HEK293T (cell line): Measurements from ENCODE around the gene HM13.
"Not testable (repeated sequence)": the region's sequence is repeated elsewhere in the genome, so short reads cannot be mapped to it uniquely, and the experiment has no call there.

Experiments used
- CTCF ChIA-PET: fragments of 350-600 bp; formaldehyde crosslinking; extraction: SDS; loops from one replicate; lab custom pipeline; 2021; ENCODE audit warnings: antibody characterized with exemption, inconsistent platforms; lab: Yijun Ruan, JAX
- POLR2A ChIA-PET: fragments of 350-600 bp; formaldehyde crosslinking; extraction: SDS; loops from one replicate; lab custom pipeline; 2020; ENCODE audit warnings: antibody characterized with exemption, inconsistent platforms; lab: Yijun Ruan, JAX
- DNase-seq: peaks from one replicate; pipeline ENCODE4 v3.0.0; 2012; ENCODE audit warnings: mixed read lengths; ENCODE audit errors: extremely low spot score
- ARNT ChIP-seq: fragments of 450-650 bp; IDR thresholded peaks from 2 replicates; pipeline ENCODE4 v1.6.1; 2017; ENCODE audit warnings: mild to moderate bottlenecking
- BHLHE40 ChIP-seq: fragments of 450-650 bp; IDR thresholded peaks from 2 replicates; pipeline ENCODE4 v1.6.1; 2016; ENCODE audit warnings: mild to moderate bottlenecking, moderate library complexity, borderline replicate concordance
- CTBP1 ChIP-seq: fragments of 450-650 bp; IDR thresholded peaks from 2 replicates; pipeline ENCODE4 v1.6.1; 2016; ENCODE audit warnings: borderline replicate concordance
- ELF4 ChIP-seq: fragments of 450-650 bp; IDR thresholded peaks from 2 replicates; pipeline ENCODE4 v1.6.1; 2017; ENCODE audit warnings: antibody characterized with exemption
- FOXA1 ChIP-seq: fragments of 450-650 bp; IDR thresholded peaks from 2 replicates; pipeline ENCODE4 v1.6.1; 2016; ENCODE audit warnings: mild to moderate bottlenecking
- FOXK2 ChIP-seq: fragments of 450-650 bp; IDR thresholded peaks from 2 replicates; pipeline ENCODE4 v1.6.1; 2016; ENCODE audit warnings: mild to moderate bottlenecking
- FOXM1 ChIP-seq: fragments of 450-650 bp; IDR thresholded peaks from 2 replicates; pipeline ENCODE4 v1.6.1; 2017; ENCODE audit warnings: mild to moderate bottlenecking, borderline replicate concordance
- HDGF ChIP-seq: fragments of 450-650 bp; IDR thresholded peaks from 2 replicates; pipeline ENCODE4 v1.6.1; 2017; ENCODE audit warnings: antibody characterized with exemption, borderline replicate concordance
- L3MBTL2 ChIP-seq: fragments of 450-650 bp; conservative IDR thresholded peaks from 2 replicates; pipeline ENCODE4 v1.6.1; 2016; ENCODE audit warnings: mild to moderate bottlenecking
- LEF1 ChIP-seq: fragments of 450-650 bp; IDR thresholded peaks from 2 replicates; pipeline ENCODE4 v1.6.1; 2017; ENCODE audit warnings: mild to moderate bottlenecking, borderline replicate concordance
- NFRKB ChIP-seq: fragments of 450-650 bp; IDR thresholded peaks from 2 replicates; pipeline ENCODE4 v1.6.1; 2016; ENCODE audit warnings: mild to moderate bottlenecking, moderate library complexity
- PKNOX1 ChIP-seq: fragments of 450-650 bp; IDR thresholded peaks from 2 replicates; pipeline ENCODE4 v1.6.1; 2016
- SP1 ChIP-seq: fragments of 450-650 bp; IDR thresholded peaks from 2 replicates; pipeline ENCODE4 v1.6.1; 2017
- SUZ12 ChIP-seq: fragments of 450-650 bp; IDR thresholded peaks from 2 replicates; pipeline ENCODE4 v1.6.1; 2016; ENCODE audit warnings: mild to moderate bottlenecking
- TARDBP ChIP-seq: fragments of 450-650 bp; IDR thresholded peaks from 2 replicates; pipeline ENCODE4 v1.6.1; 2016
- ZNF384 ChIP-seq: fragments of 450-650 bp; IDR thresholded peaks from 2 replicates; pipeline ENCODE4 v1.6.1; 2016

The HM13 gene

GRCh38 chr20:31514154-31515071, at the start of gene HM13:
TSS of gene HM13 (plus strand) at chr20:31514442. CDS start at chr20:31514552, 110 bp downstream.
- no peak for TF ChIP-seq CTBP1
- TF ChIP-seq ARNT: peak; percentile 80
- no peak for TF ChIP-seq FOXK2
- peak; percentile 54 for TF ChIP-seq L3MBTL2
- TF ChIP-seq SUZ12: no peak
- no peak for TF ChIP-seq ELF4
- no peak for TF ChIP-seq TARDBP
- no peak for TF ChIP-seq ZNF384
- ChIA-PET CTCF (interaction anchor here (0.5 to 0.6 kb wide), 3 partner anchors 13 to 116 kb away, joined by 3 to 4 read pairs (median 3); no protein-coding TSS in a partner anchor), POLR2A (no interaction called here)
- DNase-seq: peak; percentile 98

DNA sequence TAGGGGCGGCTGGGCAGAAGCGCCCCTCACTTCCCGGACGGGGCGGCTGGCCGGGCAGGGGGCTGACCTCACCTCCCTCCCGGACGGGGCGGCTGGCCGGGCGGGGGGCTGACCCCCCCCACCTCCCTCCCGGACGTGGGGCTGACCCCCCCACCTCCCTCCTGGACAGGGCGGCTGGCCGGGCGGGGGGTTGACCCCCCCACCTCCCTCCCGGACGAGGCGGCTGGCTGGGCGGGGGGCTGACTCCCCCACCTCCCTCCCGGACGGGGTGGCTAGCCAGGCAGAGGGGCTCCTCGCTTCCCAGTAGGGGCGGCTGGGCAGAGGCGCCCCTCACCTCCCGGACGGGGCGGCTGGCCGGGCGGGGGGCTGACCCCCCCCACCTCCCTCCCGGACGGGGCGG, 43.3 kb upstream of the HM13 start:
- POLR2A ChIA-PET, DNase-seq, CTCF ChIA-PET: not testable (repeated sequence)

- CTCF ChIA-PET: interaction anchor here (0.6 kb wide), 1 partner anchor 18 kb away, joined by 4 read pairs; no protein-coding TSS in a partner anchor
- POLR2A ChIA-PET: no interaction called here
- TF ChIP-seq FOXA1: no peak
- TF ChIP-seq SUZ12: no peak
- TF ChIP-seq SP1: no peak
- TF ChIP-seq NFRKB: no peak
- TF ChIP-seq HDGF: no peak
- TF ChIP-seq ARNT: no peak
- no peak for TF ChIP-seq TARDBP
- TF ChIP-seq BHLHE40: no peak
- TF ChIP-seq FOXK2: no peak
- TF ChIP-seq PKNOX1: no peak
- no peak for TF ChIP-seq ELF4
- no peak for TF ChIP-seq ZNF384
- TF ChIP-seq FOXM1: no peak
- no peak for TF ChIP-seq L3MBTL2
- no peak for TF ChIP-seq LEF1
- TF ChIP-seq CTBP1: no peak
- DNase-seq: no peak
Observed at GRCh38 chr20:31472395-31473330, 41.6 kb upstream of the HM13 start.

- DNase-seq: no peak
- ChIA-PET CTCF (interaction anchor here (0.6 kb wide), 1 partner anchor 17 kb away, joined by 4 read pairs; no protein-coding TSS in a partner anchor), POLR2A (no interaction called here)
- TF ChIP-seq ZNF384: no peak
- no peak for TF ChIP-seq SUZ12
- TF ChIP-seq FOXA1: no peak
- TF ChIP-seq HDGF: no peak
- no peak for TF ChIP-seq TARDBP
- no peak for TF ChIP-seq NFRKB
- no peak for TF ChIP-seq L3MBTL2
- no peak for TF ChIP-seq ARNT
- no peak for TF ChIP-seq FOXK2
- TF ChIP-seq FOXM1: no peak
- no peak for TF ChIP-seq CTBP1
- no peak for TF ChIP-seq BHLHE40
- no peak for TF ChIP-seq PKNOX1
Observed at GRCh38 chr20:31473331-31474096, 40.7 kb upstream of the HM13 start.

DNA sequence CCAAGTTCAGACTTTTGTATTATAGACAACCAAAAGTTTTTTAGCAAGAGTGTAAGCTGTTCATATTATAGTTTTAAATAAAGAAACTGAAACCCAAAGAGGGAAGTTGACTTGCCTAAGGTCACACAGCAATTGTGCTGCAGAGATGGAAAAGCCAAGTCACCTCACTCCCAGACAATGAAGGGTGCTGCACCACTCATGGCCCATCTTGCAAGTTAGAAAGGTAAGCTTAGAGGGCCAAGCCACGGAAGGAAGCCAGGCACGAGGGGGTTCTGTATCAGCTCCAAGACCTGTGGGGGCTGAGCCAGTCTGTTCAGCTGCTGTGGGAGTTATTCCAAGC, 40.2 kb upstream of the HM13 start:
- ChIA-PET CTCF (interaction anchor here (0.6 to 0.9 kb wide), 2 partner anchors 14 to 29 kb away, joined by 3 to 4 read pairs; no protein-coding TSS in a partner anchor), POLR2A (no interaction called here)
- no peak for DNase-seq
- TF ChIP-seq SUZ12 (no peak), FOXM1 (no peak), ZNF384 (no peak), NFRKB (no peak), HDGF (no peak), PKNOX1 (no peak), ARNT (no peak), FOXK2 (no peak), FOXA1 (no peak), SP1 (no peak), BHLHE40 (no peak), LEF1 (no peak)
